ENCODE results near the gene RGS11.

- TF ChIP-seq EZH2phosphoT487 (IDR thresholded peaks at IDR 0.05; ENCODE audit: insufficient read depth, low read depth) (no peak), EZH2 (IDR thresholded peaks at IDR 0.05; ENCODE audit: insufficient read depth, poor library complexity, severe bottlenecking) (no peak)
Observed at GRCh38 chr16:279531-279930, 3.8 kb upstream of the RGS11 start.
